Panc1 (cell line): Measurements from ENCODE around the gene CYBA. TPM values are rescaled to one million over a fixed set of nuclear protein-coding genes. Genes with fewer than 3 reads are reported as not detected.
"Not testable (repeated sequence)": the region's sequence is repeated elsewhere in the genome, so short reads cannot be mapped to it uniquely, and the experiment has no call there.

Experiments used
- ATAC-seq: fragments of 200-7000 bp; cut with Tn5 transposase; 2 replicates; pipeline ENCODE4 v1.9.1; 2020; ENCODE audit warnings: mild to moderate bottlenecking, moderate library complexity
- BruUV-seq: library from RNA; stranded (reverse); fragments of 400-500 nt; replicated peaks from 2 replicates; lab custom pipeline; 2021; lab: Mats Ljungman, UMichigan
- CTCF ChIA-PET: fragments of 300-600 bp; sonication (Branson Sonifier 250); formaldehyde crosslinking; loops from one replicate; lab custom pipeline; 2022; ENCODE audit warnings: antibody characterized with exemption; lab: Charles Lee
- POLR2A ChIA-PET: fragments of 300-600 bp; sonication (Branson Sonifier 250); formaldehyde crosslinking; loops from one replicate; lab custom pipeline; 2022; ENCODE audit warnings: antibody characterized with exemption; lab: Charles Lee
- DNase-seq: peaks from one replicate; pipeline ENCODE4 v3.0.0-alpha.2; 2010; ENCODE audit warnings: low read depth, low spot score
- H3K27ac ChIP-seq: 2 replicates; pipeline ENCODE4 v1.5.1; 2011; ENCODE audit warnings: mild to moderate bottlenecking, low read length, inconsistent platforms
- H3K27me3 ChIP-seq: fragments of 200-500 bp; sonication (Bioruptor generic); 2 replicates; pipeline ENCODE4 v1.6.0; 2014; ENCODE audit warnings: low read length, inconsistent platforms; ENCODE audit not compliant: control insufficient read depth, insufficient read depth
- H3K36me3 ChIP-seq: fragments of 200-500 bp; sonication (Bioruptor generic); 2 replicates; pipeline ENCODE4 v1.5.1; 2014; ENCODE audit warnings: inconsistent platforms, mild to moderate bottlenecking, low read length, moderate library complexity; ENCODE audit not compliant: control insufficient read depth, insufficient read depth
- H3K4me1 ChIP-seq: 2 replicates; pipeline ENCODE4 v1.5.1; 2011; ENCODE audit warnings: inconsistent platforms, mild to moderate bottlenecking, low read length, moderate library complexity; ENCODE audit not compliant: control insufficient read depth, insufficient read depth
- H3K4me3 ChIP-seq, 2 experiments: 2 replicates each; pipeline ENCODE4 v1.5.1; 2011 to 2012; ENCODE audit warnings: low read depth in 2 of 2, low read length in 2 of 2, mild to moderate bottlenecking in 2 of 2, inconsistent platforms in 1 of 2, moderate library complexity in 1 of 2
- H3K9me3 ChIP-seq: fragments of 200-500 bp; sonication (Bioruptor generic); 2 replicates; pipeline ENCODE4 v1.5.1; 2014; ENCODE audit warnings: low read depth, mild to moderate bottlenecking, inconsistent platforms, low read length, moderate library complexity; ENCODE audit not compliant: control insufficient read depth, insufficient read depth
- CTCF ChIP-seq: fragments of 450-650 bp; IDR thresholded peaks from 2 replicates; pipeline ENCODE4 v1.5.1; 2017; ENCODE audit warnings: mild to moderate bottlenecking
- POLR2AphosphoS5 ChIP-seq: IDR thresholded peaks from 2 replicates; pipeline ENCODE4 v1.6.1; 2012; ENCODE audit warnings: mild to moderate bottlenecking, low read depth, low read length, moderate library complexity
- SIN3A ChIP-seq: IDR thresholded peaks from 2 replicates; pipeline ENCODE4 v1.6.1; 2012; ENCODE audit warnings: low read depth, mild to moderate bottlenecking, low read length, moderate library complexity, borderline replicate concordance; ENCODE audit not compliant: insufficient read depth
- TCF7L2 ChIP-seq: IDR thresholded peaks from 2 replicates; pipeline ENCODE4 v1.6.1; 2011; ENCODE audit warnings: mild to moderate bottlenecking, low read depth, low read length, inconsistent platforms
- in situ Hi-C: cut with HindIII; loops from 2 replicates; pipeline ENCODE4 v1.10.0; 2016; ENCODE audit warnings: low sequenced_read_pairs, low pct_unique_long_range_greater_than_20kb
- intact Hi-C: fragments of 100-400 bp; cut with micrococcal nuclease; formaldehyde crosslinking; loops from one replicate; pipeline ENCODE4 v1.10.0; 2022; ENCODE audit not compliant: unreplicated experiment
- total RNA-seq: library from RNA; stranded (reverse); gene quantifications from one replicate; pipeline ENCODE4 v1.2.1, GENCODE V29; 2021; ENCODE audit not compliant: unreplicated experiment
- TF ChIP-seq, protein P1 (sequence below), 2 experiments: IDR thresholded peaks; 2 replicates each; pipeline ENCODE4 v1.6.1; 2011 to 2012; ENCODE audit warnings: low read depth in 2 of 2, control low read depth in 1 of 2, low read length in 1 of 2, mild to moderate bottlenecking in 1 of 2, moderate library complexity in 1 of 2; ENCODE audit not compliant: insufficient read depth in 1 of 2

The CYBA gene
- total RNA-seq, 1 experiment from 2014 or later = 233 TPM

GRCh38 chr16:88610080-88610479 is 40.8 kb downstream of the CYBA start:
- intact Hi-C loops = no loop called here
- no peak for DNase-seq
- no peaks in the 10 kb centered on the region for H3K27me3 ChIP-seq
- ChIA-PET POLR2A (no interaction called here), CTCF (no interaction called here)
- BruUV-seq = no TSS peak
- H3K4me1 ChIP-seq = no peaks in the 10 kb centered on the region
- no peaks in the 10 kb centered on the region for H3K9me3 ChIP-seq
- in situ Hi-C loops = no loop called here
- ATAC-seq = no peak
- TF ChIP-seq POLR2AphosphoS5 (no peak), TCF7L2 (no peak), SIN3A (no peak), CTCF (no peak)
- TF ChIP-seq, protein P1, sequence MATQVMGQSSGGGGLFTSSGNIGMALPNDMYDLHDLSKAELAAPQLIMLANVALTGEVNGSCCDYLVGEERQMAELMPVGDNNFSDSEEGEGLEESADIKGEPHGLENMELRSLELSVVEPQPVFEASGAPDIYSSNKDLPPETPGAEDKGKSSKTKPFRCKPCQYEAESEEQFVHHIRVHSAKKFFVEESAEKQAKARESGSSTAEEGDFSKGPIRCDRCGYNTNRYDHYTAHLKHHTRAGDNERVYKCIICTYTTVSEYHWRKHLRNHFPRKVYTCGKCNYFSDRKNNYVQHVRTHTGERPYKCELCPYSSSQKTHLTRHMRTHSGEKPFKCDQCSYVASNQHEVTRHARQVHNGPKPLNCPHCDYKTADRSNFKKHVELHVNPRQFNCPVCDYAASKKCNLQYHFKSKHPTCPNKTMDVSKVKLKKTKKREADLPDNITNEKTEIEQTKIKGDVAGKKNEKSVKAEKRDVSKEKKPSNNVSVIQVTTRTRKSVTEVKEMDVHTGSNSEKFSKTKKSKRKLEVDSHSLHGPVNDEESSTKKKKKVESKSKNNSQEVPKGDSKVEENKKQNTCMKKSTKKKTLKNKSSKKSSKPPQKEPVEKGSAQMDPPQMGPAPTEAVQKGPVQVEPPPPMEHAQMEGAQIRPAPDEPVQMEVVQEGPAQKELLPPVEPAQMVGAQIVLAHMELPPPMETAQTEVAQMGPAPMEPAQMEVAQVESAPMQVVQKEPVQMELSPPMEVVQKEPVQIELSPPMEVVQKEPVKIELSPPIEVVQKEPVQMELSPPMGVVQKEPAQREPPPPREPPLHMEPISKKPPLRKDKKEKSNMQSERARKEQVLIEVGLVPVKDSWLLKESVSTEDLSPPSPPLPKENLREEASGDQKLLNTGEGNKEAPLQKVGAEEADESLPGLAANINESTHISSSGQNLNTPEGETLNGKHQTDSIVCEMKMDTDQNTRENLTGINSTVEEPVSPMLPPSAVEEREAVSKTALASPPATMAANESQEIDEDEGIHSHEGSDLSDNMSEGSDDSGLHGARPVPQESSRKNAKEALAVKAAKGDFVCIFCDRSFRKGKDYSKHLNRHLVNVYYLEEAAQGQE (IDR thresholded peaks at IDR 0.05; ENCODE audit: insufficient read depth in 1 of 2, low read depth in 2 of 2, low read length in 1 of 2) = no peak
- no peak overlapping the region for H3K4me3 ChIP-seq
- no peaks in the 10 kb centered on the region; the same call in 1 of the 2 replicates for H3K36me3 ChIP-seq
- no peak overlapping the region for H3K27ac ChIP-seq

GRCh38 chr16:88609426-88609825 is 41.4 kb downstream of the CYBA start:
- H3K27me3 ChIP-seq, H3K4me3 ChIP-seq, POLR2A ChIA-PET, H3K4me1 ChIP-seq, BruUV-seq, H3K36me3 ChIP-seq, H3K9me3 ChIP-seq, ATAC-seq, intact Hi-C loops, in situ Hi-C loops, DNase-seq, H3K27ac ChIP-seq: not testable (repeated sequence)
- CTCF ChIA-PET = interaction anchor here (0.6 kb wide), 1 partner anchor 139 kb away, joined by 4 read pairs; no protein-coding TSS in a partner anchor

GRCh38 chr16:88608076-88608475 is 42.8 kb downstream of the CYBA start:
- no peaks in the 10 kb centered on the region; the same call in 1 of the 2 replicates for H3K36me3 ChIP-seq
- TF ChIP-seq TCF7L2 (no peak), CTCF (no peak), SIN3A (no peak), POLR2AphosphoS5 (no peak)
- TF ChIP-seq, protein P1 (IDR thresholded peaks at IDR 0.05; ENCODE audit: insufficient read depth in 1 of 2, low read depth in 2 of 2, low read length in 1 of 2) = no peak
- BruUV-seq = no TSS peak
- no peaks in the 10 kb centered on the region for H3K4me1 ChIP-seq
- no peak overlapping the region for H3K27ac ChIP-seq
- no peaks in the 10 kb centered on the region for H3K27me3 ChIP-seq
- intact Hi-C loops = no loop called here
- ChIA-PET CTCF (no interaction called here), POLR2A (no interaction called here)
- H3K4me3 ChIP-seq = no peak overlapping the region
- ATAC-seq (no peak), DNase-seq (no peak)
- no peaks in the 10 kb centered on the region for H3K9me3 ChIP-seq
- in situ Hi-C loops = no loop called here
